ENCODE results near the gene KLC1. TPM values are rescaled to one million over a fixed set of nuclear protein-coding genes. Genes with fewer than 3 reads are reported as not detected.

KLC1 gene
- total RNA-seq, 1 experiment from 2014 or later: 121 TPM

GRCh38 chr14:103702095-103702494, 73.1 kb downstream of the KLC1 start:
- H3K79me2 ChIP-seq (ENCODE audit: insufficient read depth, low read length): no peaks in the 10 kb centered on the region; the same call in 1 of the 2 replicates
- ChIA-PET POLR2A (no interaction called here), RAD21 (ENCODE audit: low non-redundant PET in 1 of 2, low total read pairs in 2 of 2, uncharacterized antibody in 2 of 2, unreplicated experiment in 2 of 2) (no interaction called here), CTCF (no interaction called here)
- H2AFZ ChIP-seq (ENCODE audit: low read depth, low read length, poor library complexity, severe bottlenecking): no peak overlapping the region
- H3K9ac ChIP-seq (ENCODE audit: low read length): no peak overlapping the region
- no peaks in the 10 kb centered on the region for H3K4me1 ChIP-seq (ENCODE audit: control insufficient read depth in 1 of 2, insufficient read depth in 2 of 2, low read length in 2 of 2)
- TF ChIP-seq RAD21 (IDR thresholded peaks at IDR 0.05; ENCODE audit: low read depth): no peak
- TF ChIP-seq EZH2phosphoT487 (IDR thresholded peaks at IDR 0.05; ENCODE audit: borderline replicate concordance): no peak
- TF ChIP-seq CEBPB (IDR thresholded peaks at IDR 0.05; ENCODE audit: low read depth): no peak
- 0 out of 2 replicates have a peak, but pooled peaks have one; percentile 18 for TF ChIP-seq POLR2AphosphoS5 (IDR thresholded peaks at IDR 0.05; ENCODE audit: low read depth, low read length)
- DNase-seq (ENCODE audit: low read depth, low spot score) (no peak), ATAC-seq (no peak)
- no peaks in the 10 kb centered on the region for H3K9me2 ChIP-seq (ENCODE audit: insufficient read depth)
- H4K20me1 ChIP-seq (ENCODE audit: insufficient read depth): no peaks in the 10 kb centered on the region
- intact Hi-C loops (cut with micrococcal nuclease): no loop called here
- H3K27me3 ChIP-seq (ENCODE audit: insufficient read depth, low read length): no peaks in the 10 kb centered on the region
- no peak overlapping the region for H3K4me3 ChIP-seq (replicated peaks in 1 of 2; ENCODE audit: low read depth in 1 of 2, low read length in 2 of 2)
- H3K4me2 ChIP-seq (ENCODE audit: low read length): no peak overlapping the region
- no peak overlapping the region for H3K27ac ChIP-seq (ENCODE audit: low read depth, low read length)
- peaks cover 5 to 27% of the 10 kb centered on the region in 2 experiments; a peak in 3 of 4 replicates for H3K36me3 ChIP-seq (ENCODE audit: control insufficient read depth in 1 of 2, insufficient read depth in 2 of 2, low read length in 2 of 2)
- H3K9me3 ChIP-seq (ENCODE audit: control insufficient read depth in 1 of 2, insufficient read depth in 1 of 2, low read depth in 1 of 2, low read length in 2 of 2): no peaks in the 10 kb centered on the region
- BruUV-seq (replicated peaks): no TSS peak

- Histone ChIP-seq H3K9me3 (ENCODE audit: control insufficient read depth in 1 of 2, insufficient read depth in 1 of 2, low read depth in 1 of 2, low read length in 2 of 2) (no peaks in the 10 kb centered on the region), H3K9me2 (ENCODE audit: insufficient read depth) (no peaks in the 10 kb centered on the region), H3K79me2 (ENCODE audit: insufficient read depth, low read length) (no peaks in the 10 kb centered on the region; the same call in 1 of the 2 replicates), H3K36me3 (ENCODE audit: control insufficient read depth in 1 of 2, insufficient read depth in 2 of 2, low read length in 2 of 2) (peaks cover 3 to 33% of the 10 kb centered on the region in 2 experiments; a peak in 3 of 4 replicates), H3K27me3 (ENCODE audit: insufficient read depth, low read length) (no peaks in the 10 kb centered on the region), H4K20me1 (ENCODE audit: insufficient read depth) (no peaks in the 10 kb centered on the region), H3K27ac (ENCODE audit: low read depth, low read length) (no peak overlapping the region), H2AFZ (ENCODE audit: low read depth, low read length, poor library complexity, severe bottlenecking) (no peak overlapping the region), H3K9ac (ENCODE audit: low read length) (no peak overlapping the region), H3K4me1 (ENCODE audit: control insufficient read depth in 1 of 2, insufficient read depth in 2 of 2, low read length in 2 of 2) (no peaks in the 10 kb centered on the region), H3K4me2 (ENCODE audit: low read length) (no peak overlapping the region), H3K4me3 (replicated peaks in 1 of 2; ENCODE audit: low read depth in 1 of 2, low read length in 2 of 2) (no peak overlapping the region)
- no peak for ATAC-seq
- intact Hi-C loops (cut with micrococcal nuclease): no loop called here
- POLR2A ChIA-PET: no interaction called here
- no peak for TF ChIP-seq TCF7L2 (IDR thresholded peaks at IDR 0.05; ENCODE audit: borderline replicate concordance, extremely low read depth, insufficient read depth, insufficient read length)
- no peak for TF ChIP-seq CEBPB (IDR thresholded peaks at IDR 0.05; ENCODE audit: low read depth)
- no peak for TF ChIP-seq EZH2phosphoT487 (IDR thresholded peaks at IDR 0.05; ENCODE audit: borderline replicate concordance)
- TF ChIP-seq SIN3A (IDR thresholded peaks at IDR 0.05; ENCODE audit: low read depth): no peak
- TF ChIP-seq ZBTB33 (IDR thresholded peaks at IDR 0.05; ENCODE audit: extremely low read depth, insufficient replicate concordance, low read length): no peak
- no peak for TF ChIP-seq POLR2AphosphoS5 (IDR thresholded peaks at IDR 0.05; ENCODE audit: low read depth, low read length)
- no peak for TF ChIP-seq YY1 (IDR thresholded peaks at IDR 0.05; ENCODE audit: extremely low read depth, insufficient replicate concordance, low read depth, low read length)
- TF ChIP-seq REST (IDR thresholded peaks at IDR 0.05; ENCODE audit: low read depth): no peak
- no peak for TF ChIP-seq MAX (IDR thresholded peaks at IDR 0.05)
- DNase-seq (ENCODE audit: low read depth, low spot score): no peak
- RAD21 ChIA-PET (ENCODE audit: low non-redundant PET in 1 of 2, low total read pairs in 2 of 2, uncharacterized antibody in 2 of 2, unreplicated experiment in 2 of 2): no interaction called here
- CTCF ChIA-PET: no interaction called here
- no TSS peak for BruUV-seq (replicated peaks)
Measured at GRCh38 chr14:103702497-103703432, 73.8 kb downstream of the KLC1 start.

Measured in HCT116 (cell line).